Hepatic stellate cell (primary cell): ENCODE data around the gene IL1RN.
"Not testable (repeated sequence)": the region's sequence is repeated elsewhere in the genome, so short reads cannot be mapped to it uniquely, and the experiment has no call there.

Experiments
- DNase-seq: peaks from one replicate; pipeline ENCODE4 v3.0.0; 2011; ENCODE audit warnings: low spot score

The IL1RN gene, protein sequence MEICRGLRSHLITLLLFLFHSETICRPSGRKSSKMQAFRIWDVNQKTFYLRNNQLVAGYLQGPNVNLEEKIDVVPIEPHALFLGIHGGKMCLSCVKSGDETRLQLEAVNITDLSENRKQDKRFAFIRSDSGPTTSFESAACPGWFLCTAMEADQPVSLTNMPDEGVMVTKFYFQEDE

DNA sequence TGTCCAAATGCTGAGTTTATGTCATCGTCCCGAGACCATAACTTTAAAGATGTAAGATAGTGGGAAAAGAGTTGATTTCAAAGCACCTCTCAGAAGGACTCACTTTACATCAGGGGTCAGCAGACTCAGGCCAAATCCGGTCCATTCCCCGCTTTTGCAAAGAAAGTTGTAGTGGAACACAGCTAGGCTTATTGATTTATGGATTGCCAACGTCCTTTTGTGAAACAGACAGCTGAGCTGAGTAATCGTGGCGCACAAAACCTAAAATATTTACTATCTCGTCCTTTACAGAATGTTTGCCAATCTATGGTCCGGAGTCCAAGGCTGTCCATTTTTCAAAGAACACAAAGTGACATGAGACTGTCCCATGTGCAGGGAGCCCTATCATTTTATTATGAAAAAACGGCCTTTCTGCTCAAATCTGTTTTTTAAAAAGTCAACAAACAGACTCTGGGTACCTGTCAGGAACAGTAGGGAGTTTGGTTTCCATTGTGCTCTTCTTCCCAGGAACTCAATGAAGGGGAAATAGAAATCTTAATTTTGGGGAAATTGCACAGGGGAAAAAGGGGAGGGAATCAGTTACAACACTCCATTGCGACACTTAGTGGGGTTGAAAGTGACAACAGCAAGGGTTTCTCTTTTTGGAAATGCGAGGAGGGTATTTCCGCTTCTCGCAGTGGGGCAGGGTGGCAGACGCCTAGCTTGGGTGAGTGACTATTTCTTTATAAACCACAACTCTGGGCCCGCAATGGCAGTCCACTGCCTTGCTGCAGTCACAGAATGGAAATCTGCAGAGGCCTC lies at the start of gene IL1RN:
Gene IL1RN (plus strand): TSS at position 754 of the 801 bp plus-strand sequence. CDS start 27 bp downstream, at position 781.
- DNase-seq, result no peak

GRCh38 chr2:113077921-113078320 lies 49.5 kb upstream of the IL1RN start:
- no peak for DNase-seq

DNA sequence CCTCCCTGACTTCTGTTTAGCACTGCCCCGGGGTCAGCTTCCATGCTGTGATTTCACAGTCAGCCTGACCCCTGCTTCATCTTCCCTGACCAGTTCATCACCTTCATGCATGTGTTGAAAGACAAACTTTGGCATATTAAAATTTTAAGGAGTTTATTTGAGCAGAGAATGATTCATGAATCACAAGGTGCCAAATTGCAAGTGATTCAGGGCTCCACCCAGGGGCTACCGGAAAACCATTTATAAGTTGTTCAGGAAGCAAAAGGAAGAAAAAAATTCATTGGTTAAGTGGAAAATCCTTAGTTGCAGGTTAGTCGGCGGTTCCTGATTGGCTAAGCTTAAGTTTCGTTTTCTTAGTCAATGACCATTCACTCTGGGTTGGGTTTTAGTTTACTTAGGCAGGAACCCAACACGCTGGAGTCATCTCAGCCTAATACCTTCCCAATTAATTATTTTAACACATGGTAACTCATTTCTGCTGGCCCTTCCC lies 49.0 kb upstream of the IL1RN start:
- DNase-seq, result no peak

DNA sequence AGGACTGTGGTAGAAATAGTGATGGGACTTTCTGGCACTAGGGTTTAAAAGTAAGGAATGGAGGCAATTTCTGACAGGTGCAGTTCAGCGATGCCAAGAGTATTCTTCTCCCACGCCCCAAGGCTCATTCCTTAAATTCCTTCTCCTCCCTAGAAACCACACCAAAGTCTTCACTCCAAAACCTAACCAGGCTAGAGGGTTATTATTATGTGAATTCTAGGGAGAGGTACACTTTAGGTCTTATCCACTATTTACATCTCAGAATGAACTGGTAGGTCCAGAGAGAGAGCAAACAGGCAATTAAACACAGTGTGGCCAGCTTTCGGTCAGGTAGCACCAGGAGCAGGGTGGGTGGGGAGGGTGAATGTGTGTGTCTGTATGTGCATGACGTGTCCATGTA lies 48.3 kb upstream of the IL1RN start:
- no peak for DNase-seq

DNA sequence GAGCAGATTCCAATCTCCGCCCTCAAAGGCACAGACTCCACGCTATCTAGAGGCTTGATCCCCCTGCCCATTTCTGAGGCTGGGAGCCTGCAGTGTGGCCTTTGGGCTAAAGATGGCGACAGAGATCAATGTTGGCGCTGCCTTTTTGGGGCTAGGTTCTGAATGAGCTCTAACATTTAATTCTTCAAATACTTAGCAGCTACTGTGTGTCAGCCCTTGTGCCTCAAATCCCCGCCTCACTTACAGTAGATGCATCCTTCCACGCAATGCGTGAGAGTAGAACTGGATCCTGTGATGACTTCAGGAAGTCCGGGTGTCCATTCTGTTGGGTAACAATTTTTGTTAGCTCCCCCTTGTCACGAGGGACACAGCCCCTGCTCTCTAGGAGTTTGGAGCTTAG lies 47.3 kb upstream of the IL1RN start:
- peak; percentile 16 for DNase-seq

GRCh38 chr2:113081488-113082210 lies 45.7 kb upstream of the IL1RN start:
- DNase-seq, result no peak

- DNase-seq, result no peak
Measured at GRCh38 chr2:113083296-113083695, 44.1 kb upstream of the IL1RN start.

GRCh38 chr2:113084249-113085000 lies 43.0 kb upstream of the IL1RN start:
- DNase-seq, result no peak

DNA sequence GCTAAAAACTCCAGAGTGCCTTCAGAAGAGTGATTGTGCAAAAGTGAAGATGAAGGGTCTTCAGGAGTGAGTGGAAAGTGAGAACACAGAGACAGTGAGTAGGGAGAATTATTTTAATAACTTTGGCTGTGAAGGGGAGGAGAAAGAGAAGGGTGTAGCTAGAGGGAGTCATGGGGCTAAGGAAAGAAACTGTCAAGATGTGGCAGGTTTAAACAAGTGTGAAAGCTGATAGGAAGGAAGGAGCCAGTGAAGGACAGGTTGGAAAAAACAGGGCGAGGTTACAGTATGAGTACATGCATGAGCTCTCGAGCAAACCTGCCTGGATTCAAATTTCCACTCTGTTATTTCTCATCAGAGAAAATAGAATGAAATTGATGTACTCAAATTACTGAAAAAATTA lies 41.9 kb upstream of the IL1RN start:
- DNase-seq, result no peak

DNA sequence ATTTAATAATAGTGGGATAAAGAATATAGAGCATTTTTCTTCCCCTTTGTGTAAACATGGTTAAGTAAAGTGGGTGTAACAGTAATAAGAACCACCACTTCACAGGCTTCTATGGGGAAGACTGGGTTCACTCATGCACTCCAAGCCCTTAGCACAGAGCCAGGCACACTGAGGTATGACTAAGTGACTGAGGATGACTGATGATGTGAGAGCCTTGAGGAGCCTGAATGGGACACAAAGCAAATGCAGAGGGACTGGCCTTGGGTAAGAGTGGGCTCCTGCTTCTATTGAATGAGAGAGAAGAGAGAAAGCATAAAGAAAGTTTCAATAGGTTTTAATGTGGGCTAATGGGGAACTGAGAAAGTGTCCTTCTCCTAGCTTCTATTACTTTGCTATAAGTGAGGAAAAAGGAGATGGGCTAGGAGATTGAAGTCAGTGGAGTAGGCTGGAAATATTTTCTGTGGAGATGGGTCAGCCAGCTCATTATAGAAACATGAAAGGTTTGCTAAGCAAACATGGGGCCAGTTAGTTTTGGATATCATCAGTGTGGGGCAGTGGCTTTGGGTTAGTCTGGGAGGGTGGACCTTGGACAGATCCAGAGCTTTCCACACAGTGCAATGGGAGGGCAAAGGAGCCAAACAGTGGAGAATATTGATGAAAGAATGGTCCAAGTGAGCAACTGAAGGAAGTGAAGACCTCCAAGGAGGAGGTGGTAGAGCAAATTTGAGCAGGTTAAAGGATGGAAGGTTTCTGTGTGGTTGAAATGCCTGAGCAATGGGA lies 39.0 kb upstream of the IL1RN start:
- no peak for DNase-seq

DNA sequence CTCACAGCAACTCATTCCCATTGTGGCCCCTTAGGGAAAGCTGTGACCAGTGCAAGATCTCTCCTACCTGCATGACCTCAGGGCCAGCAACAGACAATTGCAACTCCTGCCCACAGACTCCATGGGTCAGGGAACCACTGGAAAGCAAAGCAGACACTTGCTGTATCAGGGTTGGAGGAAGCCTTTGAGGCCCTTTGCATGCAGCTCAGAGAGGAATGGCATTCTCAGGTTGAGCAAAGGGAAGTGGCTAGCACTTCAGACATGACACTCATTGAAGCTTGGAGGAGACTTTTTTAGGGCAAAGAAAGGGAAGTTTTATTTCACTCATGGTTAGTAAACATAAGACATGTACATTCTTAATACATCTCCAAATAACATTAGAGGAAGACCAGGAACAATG lies 37.5 kb upstream of the IL1RN start:
- DNase-seq, result no peak

GRCh38 chr2:113091231-113091896 lies 36.0 kb upstream of the IL1RN start:
- DNase-seq, result no peak

DNA sequence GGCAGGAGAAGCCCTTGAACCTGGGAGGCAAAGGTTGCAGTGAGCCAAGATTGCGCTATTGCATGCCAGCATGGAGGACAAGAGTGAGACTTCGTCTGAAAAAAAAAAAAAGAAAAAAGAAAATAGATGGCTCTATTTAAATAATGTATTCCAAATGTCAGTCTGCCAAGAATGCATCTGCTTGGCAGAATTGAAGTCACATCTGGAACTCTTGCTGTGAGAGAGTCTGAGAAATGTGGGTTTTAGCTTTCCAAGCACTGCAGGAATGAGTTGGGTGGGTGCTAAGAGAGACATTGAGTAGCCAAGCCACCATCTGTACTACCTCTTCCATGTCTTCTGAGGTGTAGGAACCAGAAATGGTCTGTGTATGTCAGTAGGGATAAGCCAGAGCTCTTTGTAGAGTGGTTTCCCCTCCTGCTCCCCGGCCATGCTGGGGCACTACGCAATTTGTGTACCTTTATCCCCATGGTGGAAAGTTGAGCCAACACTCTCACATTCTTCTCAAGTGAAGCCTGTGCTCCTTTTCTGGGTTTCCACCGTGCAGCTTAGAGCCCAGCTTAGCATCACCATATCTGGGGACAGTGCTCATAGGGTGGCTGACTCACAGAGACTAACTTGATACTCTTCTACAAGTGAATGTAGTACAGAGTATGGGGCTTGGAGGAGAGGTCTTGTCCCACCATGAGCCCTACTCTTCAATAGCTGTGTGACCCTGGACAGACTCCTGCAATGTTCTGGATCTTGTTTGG lies 34.4 kb upstream of the IL1RN start:
- no peak for DNase-seq

DNA sequence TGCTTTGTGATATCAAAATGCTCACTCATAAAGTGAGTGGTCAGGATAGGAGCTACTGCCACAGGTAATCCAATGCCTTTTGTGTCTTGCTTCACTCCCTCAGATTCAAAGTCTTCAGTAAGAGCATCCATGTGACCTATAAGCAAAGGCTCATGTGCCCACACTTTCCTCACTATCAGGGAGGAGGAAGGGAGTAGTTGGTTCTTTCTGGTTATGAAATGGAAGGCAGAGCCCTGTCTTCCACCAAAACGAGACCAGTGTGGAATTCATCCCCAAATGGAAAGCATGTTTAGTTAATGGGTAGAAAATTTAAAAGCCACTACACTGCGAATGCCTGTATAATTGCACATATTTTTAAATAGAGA lies 33.8 kb upstream of the IL1RN start:
- DNase-seq, result no peak

GRCh38 chr2:113096306-113096705 lies 31.1 kb upstream of the IL1RN start:
- not testable (repeated sequence) for DNase-seq

GRCh38 chr2:113096842-113097618 lies 30.4 kb upstream of the IL1RN start:
- not testable (repeated sequence) for DNase-seq

GRCh38 chr2:113098041-113098440 lies 29.4 kb upstream of the IL1RN start:
- DNase-seq, result no peak

GRCh38 chr2:113098532-113098931 lies 28.9 kb upstream of the IL1RN start:
- no peak for DNase-seq

GRCh38 chr2:113102133-113102532 lies 25.3 kb upstream of the IL1RN start:
- no peak for DNase-seq
